GM12891 (cell line): ENCODE results near the gene KEL.

Experiments used
- PAX5 ChIP-seq: IDR thresholded peaks from 2 replicates; pipeline ENCODE4 v1.6.1; 2011; ENCODE audit warnings: low read length, moderate library complexity, mild to moderate bottlenecking; ENCODE audit not compliant: insufficient read depth, severe bottlenecking
- POLR2A ChIP-seq: IDR thresholded peaks from 2 replicates; pipeline ENCODE4 v1.6.1; 2011; ENCODE audit warnings: low read depth, low read length, control low read depth
- POLR2AphosphoS5 ChIP-seq: IDR thresholded peaks from 2 replicates; pipeline ENCODE4 v1.6.1; 2011; ENCODE audit warnings: low read depth, low read length, control low read depth
- POU2F2 ChIP-seq: IDR thresholded peaks from 2 replicates; pipeline ENCODE4 v1.6.1; 2011; ENCODE audit warnings: low read depth, mild to moderate bottlenecking, control low read depth, low read length, moderate library complexity
- TAF1 ChIP-seq: IDR thresholded peaks from 2 replicates; pipeline ENCODE4 v1.6.1; 2011; ENCODE audit warnings: low read depth, low read length, control low read depth

GRCh38 chr7:142894112-142894984 is 67.8 kb downstream of the KEL start:
- TF ChIP-seq POLR2AphosphoS5 (no peak), POLR2A (no peak), POU2F2 (no peak), TAF1 (no peak), PAX5 (no peak)
